Measurements from ENCODE around the gene METTL5. TPM values are rescaled to one million over a fixed set of nuclear protein-coding genes. Genes with fewer than 3 reads are reported as not detected.
A peak's percentile ranks its signal among the peaks of the same experiment; 100 is the strongest.

The METTL5 gene
- total RNA-seq (2011; cell fraction: chromatin; rRNA removed; ENCODE audit: low replicate concordance), result 30.6 and 53.9 TPM in 2 replicates
- total RNA-seq (2011; cell fraction: nucleolus; rRNA removed), result 27.5 and 28.0 TPM in 2 replicates
- 39.8 and 55.0 TPM in 2 replicates for total RNA-seq (2011; cell fraction: nucleoplasm; rRNA removed)
- 135 and 149 TPM in 2 replicates for total RNA-seq (2014; rRNA removed)
- total RNA-seq (2014; rRNA removed; fragmentation: Illumina TruSeq; extraction: Trizol), result 224 and 259 TPM in 2 replicates
- total RNA-seq (2015; rRNA removed; fragmentation: Illumina TruSeq; extraction: Trizol), result 163 and 182 TPM in 2 replicates
- total RNA-seq (2021), result 177 and 193 TPM in 2 replicates
- 141 and 191 TPM in 2 replicates for polyA plus RNA-seq (2011; rRNA removed)
- polyA plus RNA-seq (2011; cell fraction: cytosol; rRNA removed), result 44.8 and 82.3 TPM in 2 replicates
- polyA plus RNA-seq (2011; cell fraction: nucleus; rRNA removed), result 36.1 and 39.1 TPM in 2 replicates
- polyA plus RNA-seq (2012), result 147 and 206 TPM in 2 replicates
- 202 and 235 TPM in 2 replicates for polyA plus RNA-seq (2014; fragmentation: Illumina TruSeq; extraction: Trizol)
- 100 to 1,000 TPM; 366 to 471 TPM for polyA plus RNA-seq (2014; fragmentation: Nextera tagmentation; extraction: Ambion mirVana)
- polyA plus RNA-seq (2014; rRNA removed), result 211 and 229 TPM in 2 replicates
- polyA minus RNA-seq (2011; rRNA and poly(A)+ RNA removed), result 99.5 and 107 TPM in 2 replicates
- polyA minus RNA-seq (2011; cell fraction: cytosol; rRNA and poly(A)+ RNA removed), result 33.9 and 37.9 TPM in 2 replicates
- polyA minus RNA-seq (2011; cell fraction: nucleus; rRNA and poly(A)+ RNA removed), result 23.4 and 34.3 TPM in 2 replicates
- percentile 89 among the genes with signal in this experiment for Bru-seq, nascent RNA
- percentile 89 among the genes with signal in this experiment for BruChase-seq, experiment 1, labeled RNA remaining after a 2-hour chase
- percentile 89 among the genes with signal in this experiment for BruChase-seq, experiment 2, labeled RNA remaining after a 6-hour chase
- long read RNA-seq, experiment 1, transcript METTL5-201 (7 exons, 1,010 nt), result minor isoform, 45 of 444 reads
- long read RNA-seq, experiment 1, transcript METTL5-206 (8 exons, 880 nt), result major isoform, 193 of 444 reads
- long read RNA-seq, experiment 1, transcript METTL5-203 (8 exons, 800 nt), result minor isoform, 88 of 444 reads
- long read RNA-seq, experiment 1, partial matches to known transcripts, result 62 of 444 reads
- long read RNA-seq, experiment 1, other reads (novel, unspliced or antisense), result 54 of 444 reads
- long read RNA-seq, experiment 2, transcript METTL5-201 (7 exons, 1,010 nt), result minor isoform, 54 of 246 reads
- long read RNA-seq, experiment 2, transcript METTL5-203 (8 exons, 800 nt), result minor isoform, 23 of 246 reads
- long read RNA-seq, experiment 2, transcript METTL5-206 (8 exons, 880 nt), result major isoform, 78 of 246 reads
- long read RNA-seq, experiment 2, partial matches to known transcripts, result 39 of 246 reads
- long read RNA-seq, experiment 2, other reads (novel, unspliced or antisense), result 49 of 246 reads
- long read RNA-seq, experiment 3, transcript METTL5-206 (8 exons, 880 nt), result major isoform, 125 of 221 reads
- long read RNA-seq, experiment 3, transcript METTL5-201 (7 exons, 1,010 nt), result minor isoform, 29 of 221 reads
- long read RNA-seq, experiment 3, transcript METTL5-203 (8 exons, 800 nt), result minor isoform, 31 of 221 reads
- long read RNA-seq, experiment 3, partial matches to known transcripts, result 15 of 221 reads
- long read RNA-seq, experiment 3, other reads (novel, unspliced or antisense), result 17 of 221 reads

DNA sequence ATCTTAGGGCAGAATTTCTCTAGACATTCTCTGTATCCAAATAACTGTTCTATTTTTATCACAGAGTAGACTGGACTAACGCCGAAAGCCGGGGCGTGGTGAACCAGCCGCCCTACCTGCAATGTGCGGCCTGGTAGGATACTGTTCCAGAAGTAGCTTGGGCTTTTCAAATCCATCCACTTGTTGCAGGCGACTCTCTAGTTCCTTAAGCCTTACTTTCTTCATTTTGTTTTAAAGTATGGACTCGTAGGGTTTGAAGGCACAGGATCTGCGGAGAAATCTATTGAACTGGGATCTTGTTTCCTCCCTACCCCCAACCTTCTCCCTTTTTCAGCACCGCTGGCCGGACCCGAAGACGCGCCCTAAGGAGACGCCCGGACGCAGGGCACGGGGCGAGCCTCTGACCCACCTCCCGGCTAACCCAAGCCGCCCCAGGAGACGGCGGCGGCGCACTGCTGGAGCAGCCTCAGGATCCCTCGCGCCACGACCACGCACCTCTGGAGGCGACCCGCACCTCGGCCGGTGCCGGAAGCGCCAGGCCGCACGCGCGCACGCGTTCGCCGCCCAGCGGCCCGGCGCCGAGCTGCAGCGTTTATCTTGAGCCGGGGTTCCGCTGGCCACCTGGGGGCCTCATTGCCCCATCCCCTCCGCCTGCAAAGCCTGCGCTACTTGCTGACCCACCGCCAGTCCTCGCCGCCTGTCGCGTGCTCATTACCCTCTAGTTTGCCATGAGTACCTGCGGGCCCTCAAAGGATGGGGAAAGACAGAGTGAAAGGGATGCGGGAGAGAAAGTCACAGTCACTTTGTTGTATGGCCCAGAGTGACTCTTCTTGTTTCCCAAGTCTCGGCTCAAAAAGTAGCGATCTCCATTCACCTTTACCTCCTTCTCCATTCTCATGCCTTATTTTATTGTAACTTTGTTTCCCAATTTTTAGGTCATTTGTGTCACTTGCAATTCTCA lies at the start of gene METTL5:
Gene METTL5 (minus strand): TSS at position 533 of the 961 bp plus-strand sequence. CDS start 308 bp downstream, at position 225.
- no peaks in the 10 kb centered on the region for H3K9me1 ChIP-seq (ENCODE audit: control insufficient read depth, insufficient read depth, low read length)
- POLR2A ChIA-PET, result interaction anchor here (0.6 to 1.8 kb wide), 14 partner anchors 9 to 117 kb away, joined by 3 to 11 read pairs (median 4); no protein-coding TSS in a partner anchor
- FAIRE-seq, result peak; percentile 11
- peak within 1 kb of the TSS; percentile 65 for H3K4me3 ChIP-seq
- WGBS (ENCODE audit: insufficient coverage, low coverage, missing lambda C conversion rate), result 5% methylated on average over 60 of the region's 61 CpGs
- peaks cover 34% of the 10 kb centered on the region for H3K36me3 ChIP-seq (ENCODE audit: control insufficient read depth, insufficient read depth, low read length)
- H4K20me1 ChIP-seq (replicated peaks; ENCODE audit: control insufficient read depth, insufficient read depth, low read length), result peaks cover 14% of the 10 kb centered on the region
- peak within 1 kb of the TSS; percentile 88 to 94 for H3K9ac ChIP-seq (ENCODE audit: insufficient read depth in 1 of 2, low read depth in 2 of 2, low read length in 2 of 2)
- H2AFZ ChIP-seq (ENCODE audit: low read depth, low read length), result peak within 1 kb of the TSS; percentile 90
- intact Hi-C loops (cut with micrococcal nuclease), result loop anchor here (1.0 to 10.0 kb wide), 5 partner anchors 44 to 540 kb away; no protein-coding TSS in a partner anchor
- CTCF ChIA-PET (ENCODE audit: low intra/inter-chr PET ratio), result interaction anchor here (0.9 to 4.8 kb wide), 7 partner anchors 53 to 991 kb away, joined by 4 to 74 read pairs (median 6); no protein-coding TSS in a partner anchor
- H3K79me2 ChIP-seq (ENCODE audit: control insufficient read depth, insufficient read depth, low read length), result peaks cover 67% of the 10 kb centered on the region
- H3K4me2 ChIP-seq (ENCODE audit: insufficient read depth, low read length), result peak within 1 kb of the TSS; percentile 89
- no peaks in the 10 kb centered on the region for H3K9me3 ChIP-seq (replicated peaks; ENCODE audit: control insufficient read depth, insufficient read depth, low read depth, low read length)
- H3K4me1 ChIP-seq (replicated peaks in 1 of 2; ENCODE audit: control insufficient read depth in 2 of 2, insufficient read depth in 2 of 2, low read length in 2 of 2), result peaks cover 12 to 30% of the 10 kb centered on the region in 2 experiments; a peak in 4 of 5 replicates
- peak; percentile 72 for ATAC-seq
- H3K27me3 ChIP-seq (ENCODE audit: control insufficient read depth in 2 of 2, insufficient read depth in 2 of 2, low read length in 2 of 2), result no peaks in the 10 kb centered on the region
- no TSS peak for BruUV-seq (replicated peaks)
- H3K27ac ChIP-seq (ENCODE audit: extremely low read depth, low read depth, low read length), result peak within 1 kb of the TSS; percentile 79
- peak; percentile 92 to 96 (median 94) for DNase-seq (ENCODE audit: extremely low read depth in 1 of 4, low spot score in 3 of 4)
- in situ Hi-C loops (cut with MboI), result loop anchor here (5.0 kb wide), 1 partner anchor 103 kb away; no protein-coding TSS in a partner anchor
- TF ChIP-seq SAP30 (IDR thresholded peaks at IDR 0.05; ENCODE audit: borderline replicate concordance, insufficient read depth, low read depth, low read length, poor library complexity, severe bottlenecking), result peak; percentile 77
- TF ChIP-seq RBBP5 (IDR thresholded peaks at IDR 0.05; ENCODE audit: borderline replicate concordance, insufficient read depth, low read length, poor library complexity, severe bottlenecking), result peak; percentile 96
- no peak for TF ChIP-seq RFX1 (IDR thresholded peaks at IDR 0.05)
- TF ChIP-seq, protein P1, sequence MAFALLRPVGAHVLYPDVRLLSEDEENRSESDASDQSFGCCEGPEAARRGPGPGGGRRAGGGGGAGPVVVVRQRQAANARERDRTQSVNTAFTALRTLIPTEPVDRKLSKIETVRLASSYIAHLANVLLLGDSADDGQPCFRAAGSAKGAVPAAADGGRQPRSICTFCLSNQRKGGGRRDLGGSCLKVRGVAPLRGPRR (CRISPR knock-in tag; IDR thresholded peaks at IDR 0.05), result no peak
- TF ChIP-seq ZSCAN32 (CRISPR knock-in tag; IDR thresholded peaks at IDR 0.05), result 0 out of 2 replicates have a peak, but pooled peaks have one; percentile 45
- no peak for TF ChIP-seq JUNB (CRISPR knock-in tag; conservative IDR thresholded peaks at IDR 0.05)
- no peak for TF ChIP-seq KHSRP (IDR thresholded peaks at IDR 0.05)
- TF ChIP-seq TFAM (CRISPR knock-in tag; conservative IDR thresholded peaks at IDR 0.05), result no peak
- peak; percentile 40; the same call in 1 of the 2 replicates for TF ChIP-seq TEAD4 (IDR thresholded peaks at IDR 0.05; ENCODE audit: low read length)
- TF ChIP-seq TEAD4 (CRISPR knock-in tag; IDR thresholded peaks at IDR 0.05; ENCODE audit: borderline replicate concordance), result 0 out of 2 replicates have a peak, but pooled peaks have one; percentile 11
- TF ChIP-seq ZNF644 (tag; IDR thresholded peaks at IDR 0.05; ENCODE audit: low read depth), result no peak
- no peak for TF ChIP-seq HNRNPH1 (optimal IDR thresholded peaks at IDR 0.05; ENCODE audit: low read depth, low read length)

All from K562 (cell line).